DND-41 (cell line): ENCODE results near the gene FOXN3.

ENCODE experiments used
- ATAC-seq: fragments of 200-7000 bp; cut with Tn5 transposase; 3 replicates; pipeline ENCODE4 v1.9.1; 2021; ENCODE audit warnings: low read depth; ENCODE audit not compliant: insufficient read depth
- DNase-seq: peaks from one replicate; pipeline ENCODE4 v3.0.0-alpha.2; 2020
- H2AFZ ChIP-seq: 2 replicates; pipeline ENCODE4 v1.6.0; 2012; ENCODE audit warnings: low read depth, low read length
- H3K27ac ChIP-seq: 2 replicates; pipeline ENCODE4 v1.5.1; 2012; ENCODE audit warnings: low read length, inconsistent platforms
- H3K27me3 ChIP-seq: fragments of 200-600 bp; sonication (generic); 2 replicates; pipeline ENCODE4 v1.6.0; 2012; ENCODE audit warnings: low read length, mild to moderate bottlenecking, inconsistent platforms; ENCODE audit not compliant: insufficient read depth, poor library complexity
- H3K36me3 ChIP-seq: 2 replicates; pipeline ENCODE4 v1.5.1; 2012; ENCODE audit warnings: low read length, inconsistent platforms; ENCODE audit not compliant: insufficient read depth
- H3K4me1 ChIP-seq: 2 replicates; pipeline ENCODE4 v1.5.1; 2012; ENCODE audit warnings: mild to moderate bottlenecking, low read length; ENCODE audit not compliant: insufficient read depth
- H3K4me2 ChIP-seq: 2 replicates; pipeline ENCODE4 v1.6.0; 2012; ENCODE audit warnings: mild to moderate bottlenecking, moderate library complexity, low read length, inconsistent platforms; ENCODE audit not compliant: insufficient read depth
- H3K4me3 ChIP-seq, 2 experiments: fragments of 200-600 bp in 1 of 2; shearing (Covaris generic) in 1 of 2; 2 replicates each; pipeline ENCODE4 v1.5.1; 2012 to 2016; ENCODE audit warnings: inconsistent platforms in 2 of 2, low read length in 2 of 2, mild to moderate bottlenecking in 2 of 2, low read depth in 1 of 2, moderate library complexity in 1 of 2
- H3K79me2 ChIP-seq: 2 replicates; pipeline ENCODE4 v1.6.0; 2012; ENCODE audit warnings: low read length, inconsistent platforms; ENCODE audit not compliant: insufficient read depth
- H3K9ac ChIP-seq: 2 replicates; pipeline ENCODE4 v1.6.0; 2012; ENCODE audit warnings: low read depth, mild to moderate bottlenecking, inconsistent platforms, low read length, moderate library complexity
- H3K9me3 ChIP-seq: 2 replicates; pipeline ENCODE4 v1.5.1; 2012; ENCODE audit warnings: low read length, moderate library complexity, mild to moderate bottlenecking, inconsistent platforms; ENCODE audit not compliant: insufficient read depth, severe bottlenecking
- H4K20me1 ChIP-seq: 2 replicates; pipeline ENCODE4 v1.6.0; 2012; ENCODE audit warnings: low read length; ENCODE audit not compliant: insufficient read depth
- EZH2 ChIP-seq: IDR thresholded peaks from 3 replicates; pipeline ENCODE4 v1.6.1; 2012; ENCODE audit warnings: borderline replicate concordance, low read depth, mild to moderate bottlenecking, moderate library complexity, low read length, inconsistent platforms; ENCODE audit not compliant: severe bottlenecking
- TF ChIP-seq, protein P1 (sequence below): IDR thresholded peaks from 2 replicates; pipeline ENCODE4 v1.5.1; 2012; ENCODE audit warnings: borderline replicate concordance, low read length, moderate library complexity, mild to moderate bottlenecking; ENCODE audit not compliant: poor library complexity, severe bottlenecking; ENCODE audit errors: extremely low read depth

FOXN3 gene

GRCh38 chr14:89386212-89386886, 30.7 kb downstream of the FOXN3 start:
- Histone ChIP-seq H4K20me1 (peaks cover 13% of the 10 kb centered on the region; the same call in 1 of the 2 replicates), H3K27me3 (no peaks in the 10 kb centered on the region), H3K4me1 (peaks cover 63% of the 10 kb centered on the region), H2AFZ (no peak overlapping the region), H3K4me3 (no peak overlapping the region), H3K27ac (peak overlapping the region; percentile 73), H3K79me2 (peaks cover 97% of the 10 kb centered on the region), H3K9ac (peak overlapping the region; percentile 16; the same call in 1 of the 2 replicates), H3K36me3 (peaks cover 31% of the 10 kb centered on the region), H3K4me2 (no peak overlapping the region), H3K9me3 (peaks cover 4% of the 10 kb centered on the region)
- ATAC-seq = peak; percentile 20
- TF ChIP-seq, protein P1, sequence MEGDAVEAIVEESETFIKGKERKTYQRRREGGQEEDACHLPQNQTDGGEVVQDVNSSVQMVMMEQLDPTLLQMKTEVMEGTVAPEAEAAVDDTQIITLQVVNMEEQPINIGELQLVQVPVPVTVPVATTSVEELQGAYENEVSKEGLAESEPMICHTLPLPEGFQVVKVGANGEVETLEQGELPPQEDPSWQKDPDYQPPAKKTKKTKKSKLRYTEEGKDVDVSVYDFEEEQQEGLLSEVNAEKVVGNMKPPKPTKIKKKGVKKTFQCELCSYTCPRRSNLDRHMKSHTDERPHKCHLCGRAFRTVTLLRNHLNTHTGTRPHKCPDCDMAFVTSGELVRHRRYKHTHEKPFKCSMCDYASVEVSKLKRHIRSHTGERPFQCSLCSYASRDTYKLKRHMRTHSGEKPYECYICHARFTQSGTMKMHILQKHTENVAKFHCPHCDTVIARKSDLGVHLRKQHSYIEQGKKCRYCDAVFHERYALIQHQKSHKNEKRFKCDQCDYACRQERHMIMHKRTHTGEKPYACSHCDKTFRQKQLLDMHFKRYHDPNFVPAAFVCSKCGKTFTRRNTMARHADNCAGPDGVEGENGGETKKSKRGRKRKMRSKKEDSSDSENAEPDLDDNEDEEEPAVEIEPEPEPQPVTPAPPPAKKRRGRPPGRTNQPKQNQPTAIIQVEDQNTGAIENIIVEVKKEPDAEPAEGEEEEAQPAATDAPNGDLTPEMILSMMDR = no peak
- no peak for TF ChIP-seq EZH2
- peak; percentile 42 for DNase-seq

DNA sequence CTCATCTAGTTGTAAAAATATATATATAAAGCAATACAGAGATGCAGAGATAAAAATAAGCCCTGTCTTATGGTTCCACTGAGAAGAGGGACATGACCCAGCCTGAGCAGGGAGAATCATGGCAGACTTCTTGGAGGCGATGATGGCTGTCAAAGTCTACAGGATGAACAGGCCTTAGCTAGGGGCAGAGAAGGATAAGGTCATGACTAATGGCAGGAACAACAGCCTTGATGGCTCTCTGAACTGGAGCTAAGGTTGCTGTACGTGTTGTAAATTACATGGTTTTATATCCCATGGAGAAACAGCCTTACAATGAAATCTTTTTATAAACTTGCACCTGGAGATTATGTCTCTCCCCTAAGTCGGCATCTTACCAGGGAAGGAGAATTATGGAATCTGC, 32.4 kb downstream of the FOXN3 start:
- Histone ChIP-seq H3K27ac (peak overlapping the region; percentile 73), H3K9me3 (peaks cover 18% of the 10 kb centered on the region), H3K79me2 (peaks cover 99% of the 10 kb centered on the region), H3K36me3 (peaks cover 41% of the 10 kb centered on the region), H3K4me1 (peaks cover 59% of the 10 kb centered on the region), H4K20me1 (peaks cover 16% of the 10 kb centered on the region; the same call in 1 of the 2 replicates), H3K27me3 (no peaks in the 10 kb centered on the region), H3K4me2 (peak overlapping the region; percentile 37; the same call in 1 of the 2 replicates), H3K9ac (0 out of 2 replicates have a peak overlapping the region, but pooled peaks have one; percentile 16), H2AFZ (no peak overlapping the region), H3K4me3 (no peak overlapping the region)
- ATAC-seq (no peak), DNase-seq (no peak)
- no peak for TF ChIP-seq EZH2
- TF ChIP-seq, protein P1 = no peak

DNA sequence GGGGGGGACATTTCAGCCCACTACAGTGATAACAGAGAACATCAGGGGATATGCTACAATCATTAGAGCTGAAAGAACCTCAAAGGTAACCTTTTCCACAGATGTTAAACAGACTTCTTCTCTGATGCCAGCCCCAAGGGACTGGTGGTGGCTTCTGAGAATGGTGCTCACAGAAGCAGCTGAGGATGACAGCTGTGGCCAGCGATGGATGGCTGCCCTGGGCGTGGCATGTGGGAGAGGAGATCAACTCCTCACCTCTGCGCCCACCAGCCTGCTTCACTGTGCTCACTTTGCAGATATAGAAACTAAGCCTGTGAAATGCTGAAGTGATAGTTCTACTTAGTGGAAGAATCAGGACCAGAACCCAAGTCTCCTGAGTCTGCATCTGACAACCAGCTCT, 33.0 kb downstream of the FOXN3 start:
- peak; percentile 92 for DNase-seq
- H3K36me3 ChIP-seq = peaks cover 41% of the 10 kb centered on the region
- no peak overlapping the region for H2AFZ ChIP-seq
- H3K9ac ChIP-seq = peak overlapping the region; percentile 16; the same call in 1 of the 2 replicates
- ATAC-seq = peak; percentile 92
- H3K79me2 ChIP-seq = peaks cover 99% of the 10 kb centered on the region
- H3K4me1 ChIP-seq = peaks cover 59% of the 10 kb centered on the region
- peaks cover 20% of the 10 kb centered on the region; the same call in 1 of the 2 replicates for H4K20me1 ChIP-seq
- TF ChIP-seq, protein P1 = no peak
- no peak for TF ChIP-seq EZH2
- peak overlapping the region; percentile 37; the same call in 1 of the 2 replicates for H3K4me2 ChIP-seq
- H3K27me3 ChIP-seq = no peaks in the 10 kb centered on the region
- peaks cover 18% of the 10 kb centered on the region for H3K9me3 ChIP-seq
- H3K27ac ChIP-seq = peak overlapping the region; percentile 73
- H3K4me3 ChIP-seq = peak overlapping the region in 1 of 2 experiments; percentile 24; a peak in 1 of 4 replicates
